SIG-M5 treated with dmso at 0.1 percent for 504 hours (cell line): ENCODE data around the gene TIMM44.
A peak's percentile ranks its signal among the peaks of the same experiment; 100 is the strongest.

Experiments
- DNase-seq: peaks from one replicate; lab custom pipeline; 2025; ENCODE audit not compliant: unreplicated experiment; lab: John Stamatoyannopoulos, UW

TIMM44 gene, protein sequence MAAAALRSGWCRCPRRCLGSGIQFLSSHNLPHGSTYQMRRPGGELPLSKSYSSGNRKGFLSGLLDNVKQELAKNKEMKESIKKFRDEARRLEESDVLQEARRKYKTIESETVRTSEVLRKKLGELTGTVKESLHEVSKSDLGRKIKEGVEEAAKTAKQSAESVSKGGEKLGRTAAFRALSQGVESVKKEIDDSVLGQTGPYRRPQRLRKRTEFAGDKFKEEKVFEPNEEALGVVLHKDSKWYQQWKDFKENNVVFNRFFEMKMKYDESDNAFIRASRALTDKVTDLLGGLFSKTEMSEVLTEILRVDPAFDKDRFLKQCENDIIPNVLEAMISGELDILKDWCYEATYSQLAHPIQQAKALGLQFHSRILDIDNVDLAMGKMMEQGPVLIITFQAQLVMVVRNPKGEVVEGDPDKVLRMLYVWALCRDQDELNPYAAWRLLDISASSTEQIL

GRCh38 chr19:7943444-7944176, at the start of gene TIMM44:
Gene TIMM44 (minus strand): TSS chr19:7943666. CDS start chr19:7943651, 15 bp downstream.
- peak; percentile 99 for DNase-seq

DNA sequence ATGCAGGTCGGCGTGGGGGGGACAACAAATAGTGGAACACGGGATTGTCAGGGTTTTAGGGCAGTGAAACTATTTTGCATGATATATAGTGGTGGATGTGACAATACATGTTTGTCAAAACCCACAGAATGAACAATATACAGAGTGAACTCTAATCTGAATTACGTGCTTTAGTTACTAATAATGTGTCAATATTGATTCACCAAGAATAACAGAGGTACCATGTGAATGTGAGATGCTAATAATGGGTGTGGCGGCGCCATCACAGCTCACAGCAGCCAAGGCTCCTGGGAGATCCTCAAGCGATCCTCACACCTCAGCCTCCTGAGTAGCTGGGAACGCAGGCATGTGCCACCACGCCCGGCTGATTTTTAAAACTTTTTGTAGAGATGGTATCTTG, 49.1 kb upstream of the TIMM44 start:
- DNase-seq: no peak

DNA sequence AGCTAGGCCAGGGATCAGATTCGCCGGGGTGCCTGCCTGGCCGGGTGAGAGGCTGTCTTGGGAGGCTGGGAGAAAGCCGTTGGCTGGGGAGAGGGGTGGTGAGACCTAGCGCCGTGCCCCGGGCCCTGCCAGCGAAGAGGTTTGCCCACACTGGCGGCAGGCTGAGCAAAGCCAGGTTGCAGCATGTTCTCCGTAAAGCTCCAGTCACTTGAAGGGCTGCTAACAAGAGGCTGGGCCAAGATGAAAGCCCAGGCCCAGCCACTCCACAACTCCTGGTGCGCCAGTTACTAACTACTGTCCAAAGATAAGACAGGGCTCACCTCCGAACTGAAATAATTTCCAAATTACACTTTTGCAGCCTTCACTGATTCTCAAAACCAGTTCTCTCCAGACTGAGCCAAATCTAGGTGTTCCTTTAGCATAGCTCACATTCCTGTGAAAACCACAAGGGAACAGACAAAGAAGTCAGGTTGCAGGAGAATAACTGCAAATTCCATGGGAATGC, 45.7 kb upstream of the TIMM44 start:
- DNase-seq: no peak

GRCh38 chr19:7988307-7988706, 44.8 kb upstream of the TIMM44 start:
- DNase-seq: no peak

DNA sequence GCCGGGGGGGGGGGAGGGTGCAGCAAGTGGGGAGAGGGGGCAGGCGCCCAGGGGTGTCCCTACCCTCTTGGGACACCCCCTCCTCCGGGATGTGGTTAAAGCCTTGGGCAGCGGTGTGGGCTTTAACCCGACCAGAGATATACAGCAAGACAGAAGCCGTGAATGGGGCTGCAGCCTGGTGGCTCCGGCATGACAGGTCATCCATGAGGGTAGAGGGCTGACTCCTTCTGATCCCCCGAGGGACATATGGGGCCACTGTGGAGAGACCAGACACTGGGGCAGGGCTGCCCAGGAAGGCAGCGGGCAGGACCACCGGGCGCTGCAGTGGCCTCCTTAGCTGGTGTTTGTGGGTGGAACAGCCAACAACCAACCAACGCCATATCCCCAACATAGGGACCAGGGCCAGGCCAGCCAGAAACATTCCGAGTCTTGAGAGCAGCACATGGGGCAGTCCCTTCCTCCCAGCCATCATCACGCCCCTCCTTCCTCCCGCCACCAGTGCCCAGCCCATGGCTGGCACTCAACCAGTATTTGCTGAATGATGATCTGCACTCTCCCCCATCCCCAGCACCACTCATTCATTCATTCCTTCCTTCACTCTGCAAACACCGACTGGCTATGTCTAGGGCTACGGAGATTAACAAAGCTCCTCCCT, 43.8 kb upstream of the TIMM44 start:
- DNase-seq: no peak

GRCh38 chr19:7986321-7987113, 43.1 kb upstream of the TIMM44 start:
- no peak for DNase-seq

DNA sequence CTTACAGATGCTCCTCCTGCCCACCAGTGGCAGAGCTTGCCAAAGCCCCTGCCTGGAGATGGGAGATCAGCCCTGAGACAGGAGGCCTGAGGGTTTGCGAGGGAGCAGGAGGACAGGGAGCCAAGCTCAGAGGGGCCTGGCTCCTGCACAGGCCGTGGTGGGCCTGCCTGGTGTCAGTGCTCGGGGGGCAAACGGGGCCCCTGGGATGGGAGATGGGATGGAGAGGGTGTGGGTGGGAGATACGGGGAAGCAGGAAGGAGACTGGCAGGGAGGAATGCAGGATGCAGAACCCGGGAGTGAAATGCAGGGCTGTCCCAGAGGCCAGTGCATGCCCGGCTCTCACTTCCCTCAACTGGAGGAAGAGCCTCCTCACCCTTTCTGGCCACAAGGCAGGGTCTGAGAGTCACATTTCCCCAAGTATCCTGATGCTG, 42.0 kb upstream of the TIMM44 start:
- no peak for DNase-seq

DNA sequence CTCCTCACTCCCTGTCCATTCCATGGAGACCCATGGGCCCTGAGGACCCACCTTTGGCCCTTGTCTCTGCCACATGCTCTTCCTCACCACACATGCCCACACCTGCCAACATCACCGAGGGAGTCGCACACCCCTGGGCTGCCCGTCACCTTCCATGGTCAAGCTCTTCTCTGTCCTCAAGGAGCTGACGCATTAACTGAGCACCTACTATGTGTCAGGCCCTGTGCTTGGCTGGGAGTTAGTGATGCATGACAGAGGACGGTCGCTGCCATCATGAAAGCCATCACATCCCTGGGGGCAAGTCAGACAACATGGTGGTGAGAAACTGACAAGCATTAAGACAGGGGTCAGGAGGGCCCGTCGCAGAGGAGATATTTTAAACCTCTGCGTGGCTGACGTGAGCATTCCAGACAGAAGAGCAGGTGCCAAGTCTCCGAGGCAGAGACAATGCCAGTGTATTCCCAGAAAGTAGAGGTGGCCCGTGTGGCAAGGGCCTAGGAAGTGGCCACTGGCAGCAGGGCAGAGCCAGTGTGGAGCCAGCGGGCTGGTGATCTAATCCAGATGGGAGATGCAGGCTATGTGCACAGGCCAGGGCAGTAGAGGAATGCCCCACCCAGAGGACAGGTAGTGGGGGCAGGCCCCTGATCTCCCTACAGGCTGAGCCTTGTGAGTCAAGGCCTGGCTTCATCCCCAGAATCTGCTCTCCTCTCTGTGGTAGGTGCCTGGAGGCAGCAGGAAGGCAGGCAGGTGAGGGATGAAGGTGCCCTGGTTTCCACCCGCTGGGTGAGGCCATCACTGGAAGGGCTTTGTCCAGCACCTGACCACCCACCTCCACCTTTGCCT, 40.8 kb upstream of the TIMM44 start:
- no peak for DNase-seq

DNA sequence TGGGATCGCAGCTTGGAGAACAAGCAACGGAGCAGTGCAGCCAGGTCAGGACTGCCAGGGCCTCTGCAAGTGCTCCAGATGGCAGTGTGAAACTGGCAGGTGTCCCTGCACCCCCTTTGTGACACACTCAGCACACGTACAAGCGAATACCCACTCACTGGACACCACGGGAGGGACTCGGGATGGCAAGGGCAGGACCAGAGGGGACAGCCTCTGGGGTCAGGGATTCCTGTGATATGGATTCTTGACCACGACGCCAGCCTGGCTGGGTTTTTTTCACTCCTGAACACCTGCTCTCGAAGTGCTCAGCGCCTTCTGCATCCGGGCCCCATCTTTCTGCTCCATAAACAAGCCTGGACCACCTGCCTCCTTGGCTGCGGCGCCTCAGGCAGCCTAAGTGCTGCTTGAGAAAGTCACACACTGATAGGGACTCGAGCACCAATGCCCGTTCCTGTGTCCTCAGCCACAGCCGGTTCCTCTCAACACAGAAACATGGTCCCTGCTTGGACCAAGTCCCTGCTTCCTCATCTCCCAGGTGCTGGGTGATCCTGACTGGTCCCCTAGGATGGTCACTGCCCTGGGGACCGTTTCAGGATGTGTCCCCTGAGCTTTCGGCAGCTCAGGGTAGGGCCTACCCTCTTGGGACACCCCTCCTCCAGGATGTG, 40.0 kb upstream of the TIMM44 start:
- no peak for DNase-seq

DNA sequence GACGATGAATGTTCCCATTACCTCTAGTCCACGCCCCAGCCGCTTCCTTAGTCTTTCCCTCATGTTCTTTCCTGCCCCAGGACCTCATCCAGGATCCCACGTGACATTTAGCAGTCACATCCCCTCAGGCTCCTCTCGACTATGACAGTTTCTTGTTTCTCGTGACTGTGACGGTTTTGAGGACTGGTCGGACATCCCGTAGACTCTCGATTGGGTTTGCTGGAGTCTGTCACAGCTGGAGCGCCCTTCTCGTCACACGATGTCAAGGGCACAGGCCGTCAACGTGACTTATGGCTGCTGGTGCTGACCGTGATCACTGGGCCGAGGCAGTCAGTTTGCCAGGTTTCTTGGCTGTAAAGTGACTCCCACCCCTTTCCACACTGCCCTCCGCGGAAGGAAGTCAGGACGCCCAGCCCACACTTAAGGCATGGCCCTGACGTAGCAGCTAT, 39.2 kb upstream of the TIMM44 start:
- DNase-seq: no peak

DNA sequence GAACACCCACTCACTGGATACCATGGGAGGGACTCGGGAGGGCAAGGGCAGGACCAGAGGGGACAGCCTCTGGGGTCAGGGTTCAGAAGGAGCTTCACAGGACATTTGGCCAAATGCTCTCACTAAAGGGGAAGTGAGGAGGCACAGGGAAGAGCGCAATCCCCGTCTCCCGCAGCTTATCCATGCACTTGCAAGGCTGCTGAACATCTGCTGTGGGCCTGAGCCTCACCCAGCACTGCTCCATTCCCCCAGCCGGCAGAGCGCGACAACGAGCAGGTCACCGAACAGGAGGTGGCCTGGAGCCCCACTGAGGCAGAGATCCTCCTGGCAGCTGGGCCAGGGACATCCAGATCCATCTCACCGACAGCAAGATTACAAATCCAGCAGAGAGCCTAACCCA, 38.6 kb upstream of the TIMM44 start:
- DNase-seq: no peak

GRCh38 chr19:7981661-7982060, 38.2 kb upstream of the TIMM44 start:
- DNase-seq: no peak

DNA sequence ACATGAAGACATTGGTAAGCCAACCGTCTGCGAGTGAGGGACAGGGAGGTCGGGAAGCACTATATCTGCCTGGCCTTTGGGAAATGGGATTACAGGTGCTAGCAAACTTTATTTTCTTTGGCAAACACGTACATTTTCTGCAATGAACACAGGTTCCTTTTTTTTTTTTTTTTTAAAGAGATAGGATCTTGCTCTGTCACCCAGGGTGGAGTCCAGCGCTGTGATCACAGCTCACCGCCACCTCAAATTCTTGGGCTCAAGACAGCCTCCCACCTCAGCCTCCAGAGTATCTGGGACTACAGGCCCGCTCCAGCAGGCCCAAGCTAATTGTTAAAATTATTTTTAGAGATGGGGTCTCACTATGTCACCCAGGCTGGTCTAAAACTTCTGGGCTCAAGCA, 37.7 kb upstream of the TIMM44 start:
- DNase-seq: no peak

GRCh38 chr19:7980635-7981121, 37.2 kb upstream of the TIMM44 start:
- DNase-seq: no peak

DNA sequence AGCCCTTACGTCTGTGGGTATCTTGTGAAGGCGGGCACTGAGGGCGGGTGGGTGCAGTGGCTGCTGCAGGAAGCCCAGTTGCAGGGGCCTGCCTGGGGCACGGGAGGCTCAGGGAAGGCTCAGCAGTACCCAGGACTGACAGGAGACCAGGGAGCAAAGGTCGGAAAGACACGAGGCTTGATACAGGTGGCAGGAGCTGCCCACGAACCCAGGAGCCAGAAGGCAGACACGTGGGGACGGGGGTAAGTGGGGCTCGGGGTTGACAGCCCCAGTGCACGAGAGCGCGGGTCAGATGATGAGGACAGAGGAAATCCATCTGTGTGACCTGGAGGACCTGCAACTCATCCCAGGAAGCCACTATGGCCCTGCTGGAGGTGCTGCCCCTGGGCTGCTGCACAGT, 36.7 kb upstream of the TIMM44 start:
- DNase-seq: no peak

DNA sequence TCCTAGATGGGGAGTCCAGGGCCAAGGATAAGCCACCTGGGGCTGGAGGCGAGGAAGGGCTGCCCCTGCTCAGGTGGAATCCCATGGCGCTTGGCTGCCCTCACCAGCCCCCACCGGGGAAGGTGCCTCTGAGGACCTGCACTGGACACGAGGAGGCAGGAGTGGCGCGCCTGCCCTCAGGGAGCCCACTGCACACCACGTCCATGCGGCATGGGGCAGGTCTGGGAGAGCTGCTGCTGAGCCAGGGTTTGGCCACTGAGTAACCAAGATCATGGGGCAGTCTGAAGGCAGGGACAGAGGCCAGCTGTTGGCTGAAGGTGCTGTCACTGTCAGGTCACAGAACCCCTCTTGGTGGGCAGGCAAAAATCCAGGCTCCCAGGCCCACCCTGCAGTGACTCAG, 36.1 kb upstream of the TIMM44 start:
- DNase-seq: no peak

DNA sequence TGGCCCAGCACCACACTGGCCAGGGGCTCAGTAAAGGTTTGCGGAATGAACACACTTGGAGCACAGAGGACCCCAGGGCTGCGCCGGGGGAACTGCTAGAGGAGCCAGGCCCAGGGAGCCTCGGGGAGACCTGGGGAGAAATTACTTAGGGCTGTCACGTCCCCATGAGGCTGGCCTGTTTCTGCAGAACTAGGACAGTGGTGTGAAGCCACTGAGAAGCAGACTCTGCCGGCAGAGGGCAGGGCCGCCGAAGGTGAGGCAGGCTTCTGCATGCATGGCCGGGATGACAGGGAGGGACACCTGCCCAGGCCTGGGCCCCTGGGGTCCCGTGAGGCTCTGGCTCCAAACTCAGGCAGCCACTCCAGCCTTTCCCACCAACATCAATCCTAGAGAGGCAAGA, 35.5 kb upstream of the TIMM44 start:
- DNase-seq: no peak

GRCh38 chr19:7978179-7978825, 34.8 kb upstream of the TIMM44 start:
- no peak for DNase-seq

GRCh38 chr19:7977723-7978040, 34.2 kb upstream of the TIMM44 start:
- no peak for DNase-seq
